ENCODE data around the gene MYO5C.
"Not testable (repeated sequence)": the region's sequence is repeated elsewhere in the genome, so short reads cannot be mapped to it uniquely, and the experiment has no call there.

Gene MYO5C

DNA sequence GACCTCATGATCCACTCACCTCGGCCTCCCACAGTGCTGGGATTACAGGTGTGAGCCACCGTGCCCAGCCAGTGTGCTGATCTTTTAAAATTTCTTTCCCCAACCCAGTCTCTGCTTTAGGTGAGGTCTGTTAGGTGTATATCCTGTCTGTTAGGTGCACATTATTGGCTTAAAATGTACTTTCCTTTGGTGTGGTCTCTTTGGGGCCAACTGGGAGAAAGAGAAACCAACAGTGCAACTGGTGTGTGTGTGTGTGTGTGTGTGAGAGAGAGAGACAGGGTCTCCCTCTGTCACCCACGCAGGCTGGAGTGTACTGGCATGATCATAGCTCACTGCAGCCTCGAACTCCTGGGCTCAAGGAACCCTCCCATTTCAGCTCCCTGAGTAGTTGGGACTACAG is 54.1 kb downstream of the MYO5C start:
- no peak for DNase-seq (ENCODE audit: low spot score)

- no peak for DNase-seq (ENCODE audit: low spot score)
Measured at GRCh38 chr15:52240166-52240565, 55.4 kb downstream of the MYO5C start.

DNA sequence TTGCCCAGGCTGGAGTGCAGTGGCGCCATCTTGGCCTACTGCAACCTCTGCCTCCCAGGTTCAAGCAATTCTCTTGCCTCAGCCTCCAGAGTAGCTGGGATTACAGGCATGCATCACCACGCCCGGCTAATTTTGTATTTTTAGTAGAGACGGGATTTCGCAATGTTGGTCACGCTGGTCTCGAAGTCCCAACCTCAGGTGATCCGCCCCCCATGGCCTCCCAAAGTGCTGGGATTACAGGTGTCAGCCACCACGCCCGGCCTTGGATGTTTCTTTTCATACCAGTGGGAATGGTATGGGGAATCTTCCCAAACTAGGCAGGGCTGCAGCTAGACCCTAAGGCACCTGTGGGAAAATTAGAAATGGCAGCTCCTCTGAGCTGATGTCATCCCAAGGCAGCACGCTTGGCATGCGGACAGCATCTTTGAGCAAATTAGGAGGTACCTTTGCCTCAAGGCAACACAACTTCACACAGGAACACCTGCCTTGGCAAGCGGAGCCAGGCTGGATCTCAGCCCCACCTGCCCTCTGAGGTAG is 56.5 kb downstream of the MYO5C start:
- DNase-seq (ENCODE audit: low spot score), result not testable (repeated sequence)

GRCh38 chr15:52238149-52238548 is 57.5 kb downstream of the MYO5C start:
- DNase-seq (ENCODE audit: low spot score), result no peak

DNA sequence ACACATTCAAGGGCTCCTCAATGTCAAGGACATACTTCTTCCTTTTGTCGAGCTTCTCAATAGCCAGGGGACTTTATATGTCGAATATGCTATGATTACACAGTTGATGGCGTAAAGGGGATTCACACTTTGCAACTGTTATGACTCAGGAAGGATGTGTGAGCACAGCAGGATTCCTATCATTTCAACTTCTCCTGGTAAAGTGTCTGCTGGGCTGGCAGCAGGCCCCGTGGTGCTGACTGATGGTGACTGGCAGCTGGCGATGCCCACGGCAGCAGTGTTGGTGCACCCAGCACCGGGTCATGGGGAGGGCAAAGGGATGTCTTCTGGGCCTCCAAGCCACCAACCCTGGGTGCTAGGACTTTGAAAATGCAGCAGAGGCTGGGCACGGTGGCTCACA is 59.6 kb downstream of the MYO5C start:
- no peak for DNase-seq (ENCODE audit: low spot score)

DNA sequence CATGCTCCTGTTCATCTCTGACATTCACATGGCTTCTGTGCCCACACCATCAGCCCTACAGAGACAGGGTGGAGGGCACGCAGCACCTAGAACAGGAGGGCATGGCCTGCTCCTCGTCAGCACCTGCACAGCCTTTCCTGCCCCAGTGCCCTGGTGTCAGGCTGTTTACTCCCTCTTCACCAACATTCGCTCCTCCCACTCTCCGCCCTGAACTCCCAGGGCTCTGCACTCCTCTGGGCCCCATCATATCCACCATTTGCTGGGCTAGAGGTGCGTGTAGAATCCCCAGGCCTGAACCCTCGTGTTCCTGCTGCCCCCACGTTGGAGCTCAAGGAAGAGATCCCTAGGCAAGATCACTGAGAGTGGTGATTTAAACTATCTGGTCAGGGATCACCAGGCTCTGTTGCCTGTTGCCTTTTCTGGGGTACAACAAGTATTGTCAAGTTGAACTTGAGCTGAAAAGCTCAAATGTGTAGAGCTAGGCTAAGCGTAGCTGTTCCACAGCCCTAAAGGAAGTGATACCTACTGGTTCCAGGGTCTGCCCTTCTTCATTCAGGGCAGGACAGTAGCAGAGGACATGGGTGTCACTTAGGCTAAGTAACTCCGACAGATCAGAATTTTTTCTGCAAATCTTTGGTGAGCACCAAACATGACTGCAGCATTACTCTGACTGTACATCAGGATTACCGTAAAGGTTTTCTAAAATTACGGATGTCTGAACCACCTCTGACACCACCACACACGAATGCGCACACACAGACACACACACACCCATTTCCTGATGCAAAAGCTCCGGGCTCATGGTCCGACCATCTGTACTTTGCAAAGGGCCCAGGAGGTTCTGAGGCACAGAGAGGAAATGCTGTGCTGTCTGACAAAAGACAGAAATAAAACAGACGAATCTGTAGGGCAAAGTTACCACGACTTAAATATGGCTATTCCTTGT is 60.7 kb downstream of the MYO5C start:
- DNase-seq (ENCODE audit: low spot score), result no peak

GRCh38 chr15:52233405-52233804 is 62.2 kb downstream of the MYO5C start:
- no peak for DNase-seq (ENCODE audit: low spot score)

DNA sequence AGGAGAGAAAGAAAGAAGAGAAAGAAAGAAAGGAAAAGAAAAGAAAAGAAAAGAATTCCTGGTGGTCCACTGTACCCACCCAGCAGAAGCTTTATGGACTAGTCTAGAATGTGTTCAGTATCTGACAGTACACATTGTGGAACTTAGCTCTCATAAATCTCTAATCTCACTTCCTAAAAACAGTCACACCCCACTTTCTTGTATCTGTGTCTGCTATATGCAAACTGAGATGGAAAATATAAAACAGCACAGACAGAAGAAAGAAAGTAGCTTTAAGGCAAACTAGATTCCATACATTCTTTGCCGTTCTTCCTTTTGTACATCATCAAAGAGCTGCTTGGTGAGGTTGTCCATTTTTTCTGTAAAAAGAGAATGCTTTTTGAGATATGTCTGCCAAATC is 63.3 kb downstream of the MYO5C start:
- no peak for DNase-seq (ENCODE audit: low spot score)

GRCh38 chr15:52230073-52230472 is 65.5 kb downstream of the MYO5C start:
- DNase-seq (ENCODE audit: low spot score), result no peak

- no peak for DNase-seq (ENCODE audit: low spot score)
Measured at GRCh38 chr15:52228921-52229320, 66.7 kb downstream of the MYO5C start.

- DNase-seq (ENCODE audit: low spot score), result peak; percentile 83
Measured at GRCh38 chr15:52227456-52227855, 68.1 kb downstream of the MYO5C start.

- no peak for DNase-seq (ENCODE audit: low spot score)
Measured at GRCh38 chr15:52225230-52225629, 70.4 kb downstream of the MYO5C start.

GRCh38 chr15:52224211-52224610 is 71.4 kb downstream of the MYO5C start:
- no peak for DNase-seq (ENCODE audit: low spot score)

GRCh38 chr15:52221730-52222129 is 73.9 kb downstream of the MYO5C start:
- no peak for DNase-seq (ENCODE audit: low spot score)

DNA sequence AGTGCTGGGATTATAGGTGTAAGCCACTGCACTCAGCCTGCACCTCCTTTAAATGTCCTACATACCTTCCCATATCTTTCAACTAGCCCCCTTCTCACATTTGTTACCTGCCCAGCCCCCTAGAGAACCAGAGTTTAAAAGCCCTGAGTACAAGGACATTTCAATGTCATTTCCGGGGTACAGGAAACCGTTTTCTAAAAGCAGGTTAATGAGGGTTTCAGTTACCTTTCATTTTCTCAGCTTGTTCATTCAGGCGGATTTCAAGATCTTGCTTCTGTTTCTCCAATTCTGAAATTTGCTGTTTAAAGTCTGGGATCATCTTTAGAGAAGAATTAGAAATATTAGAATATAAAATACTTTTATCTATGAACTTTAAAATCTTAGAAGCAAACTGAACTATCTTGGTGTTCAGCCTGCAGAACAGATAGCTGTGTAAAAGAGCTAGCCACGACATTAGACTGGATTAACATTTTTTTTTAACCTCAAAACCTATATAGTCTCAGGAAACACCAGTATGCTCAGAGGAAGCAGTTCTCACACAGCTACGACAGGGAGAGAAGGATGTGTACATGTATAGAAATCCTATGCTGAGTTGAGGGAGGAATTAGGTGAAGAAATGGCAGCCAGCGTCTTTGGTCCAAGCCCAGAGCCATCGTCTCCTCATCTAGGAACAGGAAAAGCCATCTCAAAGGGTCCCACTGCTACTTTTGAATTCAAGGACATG is 74.5 kb downstream of the MYO5C start:
- DNase-seq (ENCODE audit: low spot score), result no peak

GRCh38 chr15:52220251-52220650 is 75.4 kb downstream of the MYO5C start:
- DNase-seq (ENCODE audit: low spot score), result no peak

DNA sequence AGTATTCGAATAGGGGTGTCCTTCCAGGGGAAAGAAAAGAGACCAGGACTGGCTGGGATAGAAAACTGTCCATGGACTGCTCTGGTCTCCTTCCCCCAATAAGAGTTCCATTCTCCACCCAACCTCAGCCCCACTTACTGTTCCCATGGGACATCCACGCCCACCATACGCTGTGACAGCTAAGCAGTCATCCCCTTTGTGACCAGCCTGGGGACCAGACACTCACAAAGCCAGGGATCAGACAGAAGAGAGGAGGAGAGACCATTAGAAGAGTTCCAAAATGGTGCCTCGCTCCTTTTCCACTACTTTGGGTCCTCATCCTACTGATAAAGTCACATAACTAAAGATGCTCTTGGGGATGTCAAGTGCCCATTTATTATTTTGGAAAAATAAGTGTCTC is 76.8 kb downstream of the MYO5C start:
- DNase-seq (ENCODE audit: low spot score), result no peak

GRCh38 chr15:52218371-52218770 is 77.2 kb downstream of the MYO5C start:
- DNase-seq (ENCODE audit: low spot score), result no peak

DNA sequence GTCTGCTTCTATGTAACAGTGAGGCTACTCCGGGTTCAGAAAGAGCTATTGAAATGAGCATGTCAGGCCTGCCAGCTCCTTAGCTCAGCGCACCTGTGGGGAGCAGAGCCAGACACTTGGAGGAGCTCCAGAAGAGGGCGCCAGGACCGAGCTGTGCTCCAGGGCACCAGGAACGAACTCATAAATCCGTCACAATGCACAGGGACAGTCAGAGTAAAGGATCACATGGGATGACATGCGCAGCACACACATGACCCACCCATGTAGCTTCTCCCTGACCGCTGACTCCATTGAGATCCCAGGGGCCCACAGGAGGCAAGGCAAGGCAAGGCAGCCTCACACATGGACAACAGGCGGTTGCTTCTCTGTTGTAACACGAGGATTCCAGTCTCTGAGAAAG is 78.4 kb downstream of the MYO5C start:
- DNase-seq (ENCODE audit: low spot score), result peak; percentile 83

DNA sequence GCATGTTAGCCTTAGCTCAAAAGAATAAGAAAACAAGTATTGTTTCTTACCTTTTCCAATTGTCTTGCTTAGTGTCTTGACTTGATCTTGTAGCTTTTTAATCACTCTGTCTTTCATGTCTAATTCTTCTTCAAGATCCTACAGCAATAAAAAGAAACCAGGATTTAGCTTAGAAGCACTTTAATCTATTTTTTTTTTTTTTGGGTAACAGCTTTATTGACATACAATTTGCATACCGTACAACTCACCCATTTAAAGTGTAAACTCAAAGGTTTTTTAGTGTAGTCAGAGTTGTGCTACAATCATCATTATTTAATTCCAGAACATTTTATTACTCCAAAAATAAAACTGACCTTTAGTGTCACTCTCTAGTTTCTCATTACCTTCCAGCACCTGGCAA is 81.1 kb downstream of the MYO5C start:
- no peak for DNase-seq (ENCODE audit: low spot score)

GRCh38 chr15:52213206-52213605 is 82.4 kb downstream of the MYO5C start:
- no peak for DNase-seq (ENCODE audit: low spot score)

DNA sequence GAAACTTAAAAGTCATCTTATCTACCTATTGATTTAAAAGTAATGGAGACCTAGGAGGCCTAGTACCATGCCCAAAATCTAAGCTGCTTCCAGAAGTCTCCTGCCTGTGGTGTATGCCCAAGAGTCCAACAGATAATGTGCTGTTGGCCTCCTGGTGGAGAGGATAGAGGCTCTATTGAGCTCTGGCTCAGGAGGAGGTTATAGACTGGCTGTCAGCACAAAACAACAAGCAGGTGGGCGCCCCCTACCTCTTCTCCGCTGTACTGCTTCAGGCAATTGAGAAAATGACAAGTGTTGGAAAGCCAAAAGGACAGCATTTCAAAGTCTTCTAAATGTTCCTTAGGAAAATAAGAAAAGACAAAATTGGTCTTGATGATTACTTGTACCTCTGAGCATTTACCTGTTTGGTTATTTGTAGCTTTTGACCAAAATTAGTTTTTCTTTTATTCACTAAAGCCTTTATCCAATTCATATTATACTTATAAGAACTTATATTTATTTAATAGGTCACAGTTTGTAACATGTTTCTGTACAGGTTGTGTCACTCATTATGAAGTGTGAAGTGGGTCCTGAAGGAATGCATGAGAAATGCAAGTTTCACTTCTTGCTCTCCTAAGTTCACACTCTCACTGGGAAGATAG is 87.2 kb downstream of the MYO5C start:
- DNase-seq (ENCODE audit: low spot score), result peak; percentile 72

GRCh38 chr15:52207191-52207590 is 88.4 kb downstream of the MYO5C start:
- DNase-seq (ENCODE audit: low spot score), result no peak

Measured in cerebellar cortex (tissue), 1 donor.